GM18951 (cell line): Measurements from ENCODE around the gene PTBP2.
"Not testable (repeated sequence)": the region's sequence is repeated elsewhere in the genome, so short reads cannot be mapped to it uniquely, and the experiment has no call there.

ENCODE experiments used
- POLR2A ChIP-seq: IDR thresholded peaks from 4 replicates; pipeline ENCODE4 v1.6.1; 2011; ENCODE audit warnings: mild to moderate bottlenecking; ENCODE audit not compliant: insufficient read length, insufficient read depth; ENCODE audit errors: extremely low read depth
- in situ Hi-C: fragments of 300-500 bp; cut with MboI; formaldehyde crosslinking; loops from one replicate; pipeline ENCODE4 v1.12.0; 2022; ENCODE audit warnings: low sequenced_read_pairs, mixed read lengths, inconsistent platforms; ENCODE audit not compliant: unreplicated experiment

The PTBP2 gene

DNA sequence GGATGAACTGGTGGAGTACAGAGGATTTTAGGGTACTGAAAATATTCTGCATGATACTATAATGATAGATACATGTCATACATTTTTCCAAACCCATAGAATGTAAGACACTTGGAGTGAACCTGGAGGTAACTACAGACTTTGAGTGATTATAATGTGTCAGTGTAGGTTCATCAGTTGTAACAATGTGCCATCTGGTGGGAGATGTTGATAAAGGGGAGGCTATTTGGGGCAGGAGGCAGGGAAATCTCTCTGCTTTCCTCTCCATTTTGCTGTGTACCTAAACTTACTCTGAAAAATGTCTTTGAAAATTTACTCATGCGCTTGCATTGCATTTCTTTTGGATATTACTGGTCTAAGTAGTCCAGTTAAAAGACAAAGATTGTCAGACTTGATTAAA is 35.2 kb downstream of the PTBP2 start:
- no peak for TF ChIP-seq POLR2A
- in situ Hi-C loops = no loop called here

DNA sequence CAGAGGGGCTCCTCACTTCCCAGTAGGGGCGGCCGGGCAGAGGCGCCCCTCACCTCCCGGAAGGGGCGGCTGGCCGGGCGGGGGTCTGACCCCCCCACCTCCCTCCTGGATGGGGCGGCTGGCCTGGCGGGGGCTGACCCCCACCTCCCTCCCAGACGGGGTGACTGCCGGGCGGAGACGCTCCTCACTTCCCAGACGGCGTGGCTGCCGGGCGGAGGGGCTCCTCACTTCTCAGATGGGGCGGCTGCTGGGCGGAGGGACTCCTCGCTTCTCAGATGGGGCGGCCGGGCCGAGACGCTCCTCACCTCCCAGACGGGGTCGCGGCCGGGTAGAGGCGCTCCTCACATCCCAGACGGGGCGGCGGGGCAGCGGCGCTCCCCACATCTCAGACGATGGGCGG is 41.0 kb downstream of the PTBP2 start:
- in situ Hi-C loops = not testable (repeated sequence)

DNA sequence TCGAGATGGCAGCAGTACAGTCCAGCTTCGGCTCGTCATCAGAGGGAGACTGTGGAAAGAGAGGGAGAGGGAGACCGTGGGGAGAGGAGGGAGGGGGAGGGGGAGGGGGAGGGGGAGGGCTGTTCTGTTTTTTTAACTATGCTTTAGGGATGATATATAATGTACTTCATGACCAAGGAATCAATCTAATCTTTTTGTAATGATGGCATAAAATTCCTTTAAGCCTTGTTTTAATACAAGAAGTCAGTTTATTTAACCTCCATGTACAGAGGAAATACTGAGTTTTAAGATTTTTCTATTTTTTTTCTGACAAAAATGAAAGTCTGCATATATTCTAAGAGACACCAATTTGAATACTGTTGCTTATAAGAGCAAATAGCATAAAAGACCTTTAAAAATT is 41.9 kb downstream of the PTBP2 start:
- in situ Hi-C loops = no loop called here
- TF ChIP-seq POLR2A = no peak

DNA sequence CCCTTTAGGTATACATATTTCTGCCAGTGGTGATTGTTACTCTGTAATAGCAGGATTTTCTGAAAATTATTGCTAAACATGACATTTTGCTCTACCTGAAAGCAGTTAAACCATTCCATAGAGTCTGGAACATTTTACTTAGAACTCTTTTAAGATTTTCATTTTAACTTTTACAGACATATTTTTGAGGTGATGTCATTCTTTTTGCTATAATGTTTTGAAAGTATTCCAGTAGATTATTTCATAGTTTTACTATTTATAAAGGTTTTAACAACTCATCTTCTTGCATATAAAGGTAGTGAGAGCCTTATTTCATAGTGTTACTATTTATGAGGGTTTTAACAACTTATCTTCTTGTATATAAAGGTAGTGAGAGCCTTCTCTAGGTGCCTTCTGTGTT is 42.9 kb downstream of the PTBP2 start:
- TF ChIP-seq POLR2A = no peak
- in situ Hi-C loops = no loop called here

DNA sequence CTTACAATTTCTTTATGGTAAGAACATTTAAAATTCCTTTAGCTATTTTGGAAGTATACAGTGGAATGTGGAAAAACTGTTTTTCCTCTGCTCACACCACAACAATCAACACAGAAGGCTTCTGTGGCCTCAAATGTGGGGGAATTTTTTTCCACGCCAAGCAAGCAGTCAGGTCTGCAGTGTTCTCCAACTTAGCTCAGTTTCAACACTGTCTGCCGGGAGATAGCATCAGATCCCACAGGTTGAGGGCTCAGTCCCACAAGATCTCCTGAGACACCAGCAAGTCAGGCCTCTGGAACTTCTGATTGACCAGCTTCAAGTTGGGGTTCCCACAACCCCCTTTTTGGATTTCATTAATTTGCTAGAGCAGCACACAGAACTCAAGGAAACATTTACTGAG is 50.3 kb downstream of the PTBP2 start:
- in situ Hi-C loops = no loop called here
- no peak for TF ChIP-seq POLR2A

DNA sequence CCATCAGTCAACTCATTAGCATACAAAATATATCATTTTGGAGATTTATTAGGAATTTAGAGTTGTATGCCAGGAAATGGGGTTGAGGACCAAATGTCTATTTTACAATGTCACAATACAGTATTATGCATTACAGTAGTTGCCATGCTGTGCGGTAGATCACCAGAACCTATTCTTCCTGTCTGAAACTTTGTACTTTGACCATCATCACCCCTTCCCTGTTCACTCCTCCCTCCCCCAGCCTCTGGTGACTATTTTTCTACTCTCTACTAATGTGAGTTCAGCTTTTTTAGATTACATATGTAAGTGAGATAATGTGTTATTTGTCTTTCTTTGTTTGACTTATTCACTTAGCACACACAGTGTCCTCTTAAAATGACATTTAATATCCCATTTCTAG is 50.8 kb downstream of the PTBP2 start:
- in situ Hi-C loops = no loop called here
- no peak for TF ChIP-seq POLR2A

DNA sequence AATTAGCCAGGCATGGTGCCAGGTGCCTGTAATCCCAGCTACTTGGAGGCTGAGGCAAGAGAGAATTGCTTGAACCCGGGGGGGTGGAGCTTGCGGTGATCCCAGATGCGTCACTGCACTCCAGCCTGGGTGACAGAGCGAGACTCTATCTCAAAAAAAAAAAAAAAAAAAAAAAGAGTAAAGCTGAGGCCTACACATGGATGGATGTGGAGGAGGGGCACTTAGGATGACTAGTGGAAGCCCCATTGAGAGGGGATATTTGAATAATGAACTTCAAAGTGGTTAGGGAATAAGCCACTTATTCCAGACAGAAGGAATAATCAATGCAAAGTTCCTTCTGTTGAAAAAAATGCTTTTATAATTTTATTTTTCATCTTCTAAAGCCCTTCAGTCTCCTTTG is 51.4 kb downstream of the PTBP2 start:
- TF ChIP-seq POLR2A = no peak
- in situ Hi-C loops = no loop called here

DNA sequence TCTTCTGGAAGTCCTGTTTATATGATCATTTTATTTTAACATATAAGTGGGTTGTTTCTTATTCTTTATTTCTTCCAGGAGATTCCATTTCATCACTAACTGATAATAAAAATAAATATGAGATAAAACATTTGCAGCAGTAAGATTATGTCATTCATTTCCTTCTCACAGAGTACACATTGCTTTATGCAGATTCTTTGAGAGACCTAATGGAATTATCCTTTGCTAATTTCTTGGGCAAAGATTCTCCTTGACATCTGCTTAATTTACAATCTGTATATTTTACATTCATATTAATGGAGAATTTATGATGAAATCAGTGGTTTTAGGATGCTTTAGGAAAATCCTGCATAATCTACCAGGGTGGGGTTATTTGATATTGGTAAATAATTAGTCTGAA is 60.6 kb downstream of the PTBP2 start:
- TF ChIP-seq POLR2A = no peak
- in situ Hi-C loops = no loop called here

DNA sequence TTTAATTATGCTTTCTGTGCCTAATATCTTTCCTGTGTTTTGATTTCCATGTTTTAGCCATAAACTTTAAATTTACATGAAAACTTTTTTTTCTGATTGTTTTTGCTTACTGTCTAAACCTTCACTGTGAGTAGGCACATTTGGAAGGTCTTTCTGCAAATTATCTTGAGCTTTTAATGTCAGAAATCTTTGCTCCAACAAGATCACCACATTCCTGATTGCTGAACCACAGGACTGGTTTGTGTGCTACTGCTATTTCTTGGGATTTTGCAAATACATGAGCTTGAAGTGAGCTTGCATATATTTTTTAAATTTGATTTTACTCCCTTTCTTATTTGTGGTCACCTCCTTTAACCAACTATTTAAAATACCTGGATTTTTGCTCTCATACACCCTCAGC is 61.3 kb downstream of the PTBP2 start:
- in situ Hi-C loops = no loop called here
- TF ChIP-seq POLR2A = no peak

DNA sequence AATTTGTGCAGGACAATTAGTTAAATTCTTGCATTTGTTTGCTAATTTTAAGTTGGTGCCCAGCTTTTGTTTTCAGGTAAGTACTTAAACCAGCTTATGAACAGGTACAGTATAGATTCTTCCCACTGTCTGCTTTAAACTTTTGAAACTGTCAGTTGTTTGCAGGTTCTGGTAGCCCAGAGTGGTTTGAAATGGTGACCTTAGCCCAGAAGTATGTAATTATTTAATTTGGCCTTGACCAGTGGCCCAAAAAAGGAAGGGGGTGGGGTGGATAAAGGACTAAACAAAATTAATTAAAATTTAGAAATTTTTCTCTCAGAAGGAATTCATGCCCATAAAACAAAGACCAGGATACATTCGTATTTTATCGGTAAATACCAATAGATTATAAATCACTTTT is 69.0 kb downstream of the PTBP2 start:
- no peak for TF ChIP-seq POLR2A
- in situ Hi-C loops = no loop called here

DNA sequence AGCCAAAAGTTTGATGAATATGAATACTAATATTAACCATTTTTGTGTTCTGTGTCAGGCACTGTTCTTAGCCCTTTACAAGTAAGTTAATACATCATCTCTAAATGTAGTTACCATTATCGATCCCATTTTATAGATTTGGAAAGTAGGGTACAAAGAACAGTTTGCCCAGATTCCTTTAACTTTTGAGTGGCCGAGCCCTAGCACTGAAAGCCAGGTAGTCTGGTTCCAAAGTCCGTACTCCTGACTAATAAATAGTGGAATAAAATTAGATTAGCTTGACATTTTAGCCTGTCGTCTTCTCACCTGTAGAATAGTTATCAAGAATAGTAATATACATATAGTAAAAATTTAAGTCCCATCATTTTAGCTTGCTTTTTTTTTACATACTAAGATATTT is 70.6 kb downstream of the PTBP2 start:
- TF ChIP-seq POLR2A = no peak
- in situ Hi-C loops = no loop called here

DNA sequence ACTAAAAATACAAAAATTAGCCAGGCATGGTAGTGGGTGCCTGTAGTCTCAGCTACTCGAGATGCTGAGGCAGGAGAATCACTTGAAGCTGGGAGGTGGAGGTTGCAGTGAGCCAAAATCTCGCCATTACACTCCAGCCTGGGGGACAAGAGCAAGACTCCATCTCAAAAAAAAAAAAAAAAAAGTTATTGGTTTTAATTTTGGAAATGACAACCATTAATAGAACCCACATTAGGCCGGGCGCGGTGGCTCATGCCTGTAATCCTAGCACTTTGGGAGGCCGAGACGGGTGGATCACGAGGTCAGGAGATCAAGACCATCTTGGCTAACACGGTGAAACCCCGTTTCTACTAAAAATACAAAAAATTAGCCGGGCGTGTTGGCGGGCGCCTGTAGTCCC is 80.1 kb downstream of the PTBP2 start:
- in situ Hi-C loops = not testable (repeated sequence)

DNA sequence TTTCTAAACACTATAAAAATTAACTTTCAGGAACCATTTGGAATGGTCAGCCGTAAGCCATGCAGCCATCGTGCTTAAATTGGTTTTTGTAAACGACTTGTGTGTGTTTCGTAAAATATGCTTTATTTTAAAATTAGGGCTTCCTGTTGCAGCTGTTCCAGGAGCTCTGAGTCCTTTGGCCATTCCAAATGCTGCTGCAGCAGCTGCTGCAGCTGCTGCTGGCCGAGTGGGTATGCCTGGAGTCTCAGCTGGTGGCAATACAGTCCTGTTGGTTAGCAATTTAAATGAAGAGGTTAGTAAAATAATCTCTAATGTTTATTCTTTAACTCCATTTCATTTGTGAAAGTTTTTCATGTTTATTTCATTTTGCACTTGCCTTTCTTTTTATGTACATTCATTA is 83.1 kb downstream of the PTBP2 start:
- in situ Hi-C loops = no loop called here
- no peak for TF ChIP-seq POLR2A

DNA sequence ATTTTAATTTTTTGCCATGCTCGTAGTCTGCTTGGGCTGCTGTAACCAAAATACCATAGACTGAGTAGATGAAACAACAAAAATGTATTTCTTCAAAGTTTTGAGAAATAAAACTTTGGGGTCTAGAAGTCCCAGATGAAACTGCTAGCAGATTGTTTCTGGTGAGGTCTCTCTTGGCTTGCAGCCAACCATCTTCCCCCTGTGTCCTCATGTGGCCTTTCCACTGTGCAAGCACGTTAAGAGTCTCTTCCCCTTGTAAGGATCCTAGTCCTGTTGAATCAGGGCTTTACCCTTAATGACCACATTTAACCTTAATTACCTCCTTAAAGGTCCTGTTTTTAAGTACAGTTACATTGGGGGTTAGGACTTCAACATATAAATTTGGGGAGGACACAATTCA is 86.6 kb downstream of the PTBP2 start:
- TF ChIP-seq POLR2A = no peak
- in situ Hi-C loops = no loop called here

DNA sequence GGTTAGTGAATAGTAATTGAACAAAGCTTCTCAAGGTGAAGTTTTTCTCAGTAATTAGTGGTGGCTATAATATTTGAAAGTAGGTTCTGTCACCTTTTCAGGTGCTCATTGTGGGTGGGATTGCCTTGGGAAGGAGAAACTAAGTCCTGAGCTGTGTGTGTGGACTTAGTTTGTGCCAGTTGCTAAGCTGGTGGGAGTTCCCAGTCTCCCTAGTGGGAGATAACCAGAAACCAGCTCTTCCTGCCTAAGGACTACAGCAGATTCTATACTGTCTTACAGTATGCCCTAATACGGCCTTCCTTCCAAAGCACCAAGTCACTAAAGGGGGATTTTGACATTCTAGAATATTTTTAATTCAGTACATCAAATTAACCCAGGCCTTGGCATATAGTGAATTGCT is 94.3 kb downstream of the PTBP2 start:
- in situ Hi-C loops = no loop called here
- TF ChIP-seq POLR2A = no peak

DNA sequence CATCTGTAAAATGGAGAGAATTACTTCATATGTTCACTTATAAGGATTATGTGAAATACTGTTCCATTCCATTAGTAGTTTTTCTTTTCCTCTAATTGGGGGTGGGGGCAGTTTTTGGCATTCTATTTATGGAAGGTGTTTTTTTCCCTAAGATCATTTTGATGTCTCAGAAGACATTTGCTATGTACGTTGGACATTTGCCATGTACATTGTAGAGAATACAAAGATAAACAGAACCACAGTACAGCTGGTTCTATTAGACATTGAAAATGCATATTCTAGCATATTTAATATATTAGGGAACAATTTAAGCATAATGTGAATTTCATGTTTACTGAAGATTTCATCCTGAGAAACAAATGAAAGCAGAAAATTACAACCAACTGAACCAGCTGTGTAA is 98.5 kb downstream of the PTBP2 start:
- in situ Hi-C loops = no loop called here
- no peak for TF ChIP-seq POLR2A
